Mesenchymal stem cell (in vitro differentiated cells and primary cell): Measurements from ENCODE around the gene SPTY2D1.
A peak's percentile ranks its signal among the peaks of the same experiment; 100 is the strongest.
"Not testable (repeated sequence)": the region's sequence is repeated elsewhere in the genome, so short reads cannot be mapped to it uniquely, and the experiment has no call there.

Experiments used
- DNase-seq: peaks from one replicate; pipeline ENCODE4 v3.0.0-alpha.2; 2013
- H2AFZ ChIP-seq: one replicate; pipeline ENCODE4 v1.6.1; 2013; ENCODE audit warnings: low read depth, mild to moderate bottlenecking, control low read depth, inconsistent platforms, low read length, moderate library complexity
- H2AK5ac ChIP-seq: 2 replicates; pipeline ENCODE4 v1.6.1; 2013; ENCODE audit warnings: low read length, moderate library complexity, mild to moderate bottlenecking, inconsistent platforms; ENCODE audit not compliant: severe bottlenecking
- H2BK120ac ChIP-seq: one replicate; pipeline ENCODE4 v1.6.1; 2013; ENCODE audit warnings: low read depth, mild to moderate bottlenecking, inconsistent platforms, low read length, moderate library complexity
- H2BK12ac ChIP-seq, 2 experiments: one replicate each; pipeline ENCODE4 v1.6.1; 2013; ENCODE audit warnings: inconsistent platforms in 2 of 2, low read length in 2 of 2, mild to moderate bottlenecking in 2 of 2, moderate library complexity in 2 of 2, control low read depth in 1 of 2
- H2BK15ac ChIP-seq: one replicate; pipeline ENCODE4 v1.6.1; 2013; ENCODE audit warnings: mild to moderate bottlenecking, low read depth, inconsistent platforms; ENCODE audit not compliant: poor library complexity, severe bottlenecking
- H2BK5ac ChIP-seq: 2 replicates; pipeline ENCODE4 v1.6.1; 2013; ENCODE audit warnings: low read depth, mild to moderate bottlenecking, low read length, control low read depth, inconsistent platforms; ENCODE audit not compliant: poor library complexity, severe bottlenecking
- H3K14ac ChIP-seq, 2 experiments: one replicate each; pipeline ENCODE4 v1.6.1; 2013; ENCODE audit warnings: inconsistent platforms in 2 of 2, low read length in 2 of 2, control low read depth in 1 of 2, mild to moderate bottlenecking in 1 of 2, moderate library complexity in 1 of 2
- H3K18ac ChIP-seq, 2 experiments: one replicate each; pipeline ENCODE4 v1.6.1; 2013; ENCODE audit warnings: inconsistent platforms in 2 of 2, low read length in 2 of 2, control low read depth in 1 of 2, low read depth in 1 of 2, mild to moderate bottlenecking in 1 of 2
- H3K23ac ChIP-seq, 2 experiments: one replicate each; pipeline ENCODE4 v1.6.1; 2013; ENCODE audit warnings: inconsistent platforms in 2 of 2, low read length in 2 of 2, mild to moderate bottlenecking in 2 of 2, moderate library complexity in 2 of 2, control low read depth in 1 of 2
- H3K27ac ChIP-seq: 2 replicates; pipeline ENCODE4 v1.5.1; 2013; ENCODE audit warnings: mild to moderate bottlenecking, moderate library complexity, low read length, control low read depth, inconsistent platforms; ENCODE audit not compliant: poor library complexity, severe bottlenecking
- H3K27me3 ChIP-seq, 2 experiments: 2 replicates each; pipeline versions ENCODE4 v1.6.1 to v1.7.0; 2013; ENCODE audit warnings: low read length in 2 of 2, mild to moderate bottlenecking in 2 of 2, moderate library complexity in 2 of 2, control low read depth in 1 of 2, inconsistent platforms in 1 of 2; ENCODE audit not compliant: control insufficient read depth in 1 of 2, insufficient read depth in 1 of 2
- H3K36me3 ChIP-seq, 2 experiments: 2 replicates each; pipeline versions ENCODE4 v1.6.1 to v1.7.0; 2013; ENCODE audit warnings: low read length in 2 of 2, control low read depth in 1 of 2, inconsistent platforms in 1 of 2, low read depth in 1 of 2, mild to moderate bottlenecking in 1 of 2; ENCODE audit not compliant: insufficient read depth in 2 of 2, control insufficient read depth in 1 of 2
- H3K4ac ChIP-seq, 2 experiments: one replicate each; pipeline ENCODE4 v1.6.1; 2013; ENCODE audit warnings: inconsistent platforms in 2 of 2, low read length in 2 of 2, mild to moderate bottlenecking in 2 of 2, moderate library complexity in 2 of 2, control low read depth in 1 of 2, low read depth in 1 of 2
- H3K4me1 ChIP-seq: 2 replicates; pipeline ENCODE4 v1.6.1; 2013; ENCODE audit warnings: low read depth, low read length, control low read depth; ENCODE audit not compliant: control insufficient read depth, insufficient read depth
- H3K4me2 ChIP-seq: 2 replicates; pipeline ENCODE4 v1.6.1; 2013; ENCODE audit warnings: low read length, mild to moderate bottlenecking, inconsistent platforms; ENCODE audit not compliant: poor library complexity, severe bottlenecking
- H3K4me3 ChIP-seq, 2 experiments: 2 replicates each; pipeline versions ENCODE4 v1.5.1 to v1.7.0; 2013; ENCODE audit warnings: low read length in 2 of 2, mild to moderate bottlenecking in 2 of 2, control low read depth in 1 of 2, low read depth in 1 of 2; ENCODE audit not compliant: insufficient read depth in 1 of 2
- H3K79me1 ChIP-seq: replicated peaks from 2 replicates; pipeline ENCODE4 v1.6.1; 2013; ENCODE audit warnings: mild to moderate bottlenecking, control low read depth, low read length, inconsistent platforms; ENCODE audit not compliant: poor library complexity, severe bottlenecking
- H3K9ac ChIP-seq: 2 replicates; pipeline ENCODE4 v1.7.0; 2013; ENCODE audit warnings: mild to moderate bottlenecking, low read length, moderate library complexity
- H3K9me3 ChIP-seq: 2 replicates; pipeline ENCODE4 v1.7.0; 2013; ENCODE audit warnings: mild to moderate bottlenecking, low read length; ENCODE audit not compliant: control insufficient read depth
- H4K8ac ChIP-seq: one replicate; pipeline ENCODE4 v1.6.1; 2013; ENCODE audit warnings: inconsistent platforms, mild to moderate bottlenecking, low read length, moderate library complexity
- H4K91ac ChIP-seq: one replicate; pipeline ENCODE4 v1.6.1; 2013; ENCODE audit warnings: mild to moderate bottlenecking, low read length, inconsistent platforms
- WGBS: methylation state at CpG from one replicate; pipeline ENCODE4 v1.1.7; 2013; ENCODE audit warnings: mixed read lengths; 5-methylcytosine and 5-hydroxymethylcytosine counted together

SPTY2D1 gene

DNA sequence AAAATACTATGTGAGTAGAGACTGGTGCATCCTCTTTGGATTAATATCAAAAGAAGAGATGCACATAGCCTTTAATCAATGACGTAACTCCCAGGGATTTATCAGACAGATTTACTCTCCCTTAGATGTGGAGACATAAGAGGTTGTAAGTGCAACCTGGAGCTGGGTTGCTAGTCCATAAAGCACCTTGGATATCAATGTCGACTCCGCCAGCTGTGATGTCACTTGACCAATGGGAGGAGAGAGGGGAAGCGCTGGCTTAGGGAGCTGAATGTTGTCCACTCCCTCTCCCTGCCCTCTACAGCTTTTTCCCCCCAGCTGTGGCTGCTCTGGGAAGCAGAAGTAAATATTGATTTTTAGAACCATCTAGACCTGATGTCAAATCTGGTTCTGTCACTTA lies 35.6 kb upstream of the SPTY2D1 start:
- H2BK5ac ChIP-seq: no peak overlapping the region

DNA sequence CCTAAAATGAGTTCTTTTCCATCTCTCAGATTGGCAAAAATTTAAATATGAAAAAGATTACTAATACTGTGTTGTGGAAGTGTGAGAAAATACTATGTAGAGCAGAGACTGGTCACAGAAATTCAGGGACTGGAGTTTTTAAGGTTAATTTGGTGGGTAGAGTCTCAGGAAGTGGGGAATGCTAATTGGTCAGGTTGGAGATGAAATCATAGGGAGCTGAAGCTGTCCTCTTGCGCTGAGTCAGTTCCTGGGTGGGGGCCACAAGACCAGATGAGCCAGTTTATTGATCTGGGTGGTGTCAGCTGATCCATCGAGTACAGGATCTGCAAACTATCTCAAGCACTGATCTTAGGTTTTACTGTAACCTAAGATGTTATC lies 35.1 kb upstream of the SPTY2D1 start:
- Histone ChIP-seq H2BK15ac (no peak overlapping the region), H2BK12ac (no peak overlapping the region), H3K9ac (peak overlapping the region; percentile 40), H4K8ac (no peak overlapping the region), H3K14ac (no peak overlapping the region), H3K23ac (no peak overlapping the region), H3K4ac (no peak overlapping the region), H4K91ac (no peak overlapping the region), H2BK5ac (no peak overlapping the region), H3K18ac (no peak overlapping the region), H3K9me3 (no peaks in the 10 kb centered on the region), H3K27ac (no peak overlapping the region), H2AFZ (no peak overlapping the region), H3K4me1 (no peaks in the 10 kb centered on the region), H3K79me1 (no peaks in the 10 kb centered on the region), H3K36me3 (no peaks in the 10 kb centered on the region), H3K27me3 (peaks cover 0 to 7% of the 10 kb centered on the region in 2 experiments), H3K4me2 (no peak overlapping the region), H3K4me3 (peak overlapping the region in 1 of 2 experiments; percentile 13), H2AK5ac (no peak overlapping the region), H2BK120ac (no peak overlapping the region)
- WGBS: 57% methylated on average over 1 of the region's 2 CpGs
- DNase-seq: no peak

More for the DNA sequence above, 35.6 kb upstream of the SPTY2D1 start:
- Histone ChIP-seq H3K4me1 (no peaks in the 10 kb centered on the region), H2BK120ac (no peak overlapping the region), H2AFZ (no peak overlapping the region), H2AK5ac (no peak overlapping the region), H3K9me3 (no peaks in the 10 kb centered on the region), H3K9ac (peak overlapping the region; percentile 40), H3K79me1 (no peaks in the 10 kb centered on the region), H4K91ac (no peak overlapping the region), H4K8ac (no peak overlapping the region), H2BK12ac (no peak overlapping the region), H3K4me3 (peak overlapping the region in 1 of 2 experiments; percentile 13), H3K36me3 (no peaks in the 10 kb centered on the region), H3K4me2 (no peak overlapping the region), H3K27me3 (peaks cover 0 to 7% of the 10 kb centered on the region in 2 experiments), H3K4ac (no peak overlapping the region), H3K18ac (no peak overlapping the region), H3K14ac (no peak overlapping the region), H2BK15ac (no peak overlapping the region), H3K27ac (no peak overlapping the region), H3K23ac (no peak overlapping the region)
- WGBS: 59% methylated on average over 3 of the region's 4 CpGs
- DNase-seq: no peak

- H4K8ac ChIP-seq: no peak overlapping the region
- no peak for DNase-seq
- no peak overlapping the region for H3K4me2 ChIP-seq
- no peak overlapping the region for H2BK15ac ChIP-seq
- no peak overlapping the region for H2BK5ac ChIP-seq
- no peak overlapping the region for H3K14ac ChIP-seq
- no peak overlapping the region for H3K9ac ChIP-seq
- no peaks in the 10 kb centered on the region for H3K4me1 ChIP-seq
- WGBS: 96% methylated on average over 4 of the region's 4 CpGs
- H2BK12ac ChIP-seq: no peak overlapping the region
- H3K9me3 ChIP-seq: no peaks in the 10 kb centered on the region
- H2BK120ac ChIP-seq: no peak overlapping the region
- H4K91ac ChIP-seq: no peak overlapping the region
- H3K36me3 ChIP-seq: no peaks in the 10 kb centered on the region
- H3K27ac ChIP-seq: no peak overlapping the region
- H2AFZ ChIP-seq: no peak overlapping the region
- no peak overlapping the region for H3K4ac ChIP-seq
- no peak overlapping the region for H3K23ac ChIP-seq
- no peak overlapping the region for H2AK5ac ChIP-seq
- no peak overlapping the region for H3K18ac ChIP-seq
- H3K79me1 ChIP-seq: no peaks in the 10 kb centered on the region
- no peak overlapping the region for H3K4me3 ChIP-seq
- H3K27me3 ChIP-seq: peaks cover 0 to 7% of the 10 kb centered on the region in 2 experiments
Observed at GRCh38 chr11:18668131-18668530, 34.0 kb upstream of the SPTY2D1 start.

DNA sequence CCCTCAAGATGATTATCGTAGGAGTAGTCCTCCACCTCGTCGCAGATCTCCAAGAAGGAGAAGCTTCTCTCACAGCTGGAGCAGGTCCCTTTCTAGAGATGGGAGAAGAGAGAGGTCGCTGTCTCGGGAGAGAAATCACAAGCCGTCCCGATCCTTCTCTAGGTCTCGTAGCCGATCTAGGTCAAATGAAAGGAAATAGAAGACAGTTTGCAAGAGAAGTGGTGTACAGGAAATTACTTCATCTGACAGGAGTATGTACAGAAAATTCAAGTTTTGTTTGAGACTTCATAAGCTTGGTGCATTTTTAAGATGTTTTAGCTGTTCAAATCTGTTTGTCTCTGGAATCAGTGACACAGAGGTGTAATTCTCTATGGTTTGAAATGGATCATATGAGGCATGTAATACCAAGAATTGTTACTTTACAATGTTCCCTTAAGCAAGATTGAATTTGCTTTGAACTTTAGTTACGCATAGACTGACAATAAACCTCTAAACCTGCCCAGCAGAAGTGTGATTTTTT lies 31.3 kb upstream of the SPTY2D1 start:
- H3K9ac ChIP-seq, H3K23ac ChIP-seq, H3K9me3 ChIP-seq, H2BK15ac ChIP-seq, H3K79me1 ChIP-seq, DNase-seq, H3K18ac ChIP-seq, H3K4me1 ChIP-seq, H3K27me3 ChIP-seq, H3K4ac ChIP-seq, H3K14ac ChIP-seq, H3K4me3 ChIP-seq, H4K91ac ChIP-seq, H2AFZ ChIP-seq, H3K27ac ChIP-seq, H2BK120ac ChIP-seq, H2BK5ac ChIP-seq, H3K36me3 ChIP-seq, H2BK12ac ChIP-seq, H2AK5ac ChIP-seq, H4K8ac ChIP-seq, H3K4me2 ChIP-seq: not testable (repeated sequence)
- WGBS: 90% methylated on average over 9 of the region's 10 CpGs
